H9 (cell line): ENCODE data around the gene SLC25A20. TPM values are rescaled to one million over a fixed set of nuclear protein-coding genes. Genes with fewer than 3 reads are reported as not detected.

Experiments
- DNase-seq: peaks from one replicate; pipeline ENCODE4 v3.0.0-alpha.2; 2017
- H2AFZ ChIP-seq: one replicate; pipeline ENCODE4 v1.6.1; 2013; ENCODE audit warnings: mild to moderate bottlenecking, low read length, control low read depth, moderate library complexity
- H2AK5ac ChIP-seq: 2 replicates; pipeline ENCODE4 v1.6.1; 2013; ENCODE audit warnings: low read length, control low read depth, mixed read lengths; ENCODE audit not compliant: insufficient read length
- H2BK120ac ChIP-seq: one replicate; pipeline ENCODE4 v1.6.1; 2013; ENCODE audit warnings: low read depth, mild to moderate bottlenecking, low read length, control low read depth, inconsistent platforms; ENCODE audit not compliant: poor library complexity, severe bottlenecking
- H2BK12ac ChIP-seq: 2 replicates; pipeline ENCODE4 v1.6.1; 2013; ENCODE audit warnings: low read length, control low read depth, mixed read lengths, low read depth; ENCODE audit not compliant: insufficient read length
- H2BK15ac ChIP-seq: 2 replicates; pipeline ENCODE4 v1.6.1; 2013; ENCODE audit warnings: low read depth, low read length, control low read depth
- H2BK20ac ChIP-seq: one replicate; pipeline ENCODE4 v1.6.1; 2013; ENCODE audit warnings: low read depth, mild to moderate bottlenecking, low read length, control low read depth, inconsistent platforms; ENCODE audit not compliant: poor library complexity, severe bottlenecking
- H2BK5ac ChIP-seq: 2 replicates; pipeline ENCODE4 v1.6.1; 2013; ENCODE audit warnings: low read length, control low read depth, mixed read lengths; ENCODE audit not compliant: insufficient read length
- H3K14ac ChIP-seq: 2 replicates; pipeline ENCODE4 v1.6.1; 2013; ENCODE audit warnings: low read length, control low read depth; ENCODE audit not compliant: insufficient read depth
- H3K18ac ChIP-seq: 2 replicates; pipeline ENCODE4 v1.6.1; 2013; ENCODE audit warnings: low read depth, mild to moderate bottlenecking, mixed read lengths, low read length, control low read depth; ENCODE audit not compliant: insufficient read length
- H3K23ac ChIP-seq: 2 replicates; pipeline ENCODE4 v1.6.1; 2013; ENCODE audit warnings: low read length, control low read depth, mixed read lengths, low read depth; ENCODE audit not compliant: insufficient read length
- H3K23me2 ChIP-seq: 2 replicates; pipeline ENCODE4 v1.6.1; 2013; ENCODE audit warnings: low read depth, mild to moderate bottlenecking, mixed read lengths, low read length, control low read depth; ENCODE audit not compliant: insufficient read length, poor library complexity, severe bottlenecking
- H3K27ac ChIP-seq: 2 replicates; pipeline ENCODE4 v1.5.1; 2013; ENCODE audit warnings: low read length, control low read depth, mixed read lengths, low read depth; ENCODE audit not compliant: insufficient read length
- H3K27me3 ChIP-seq: 2 replicates; pipeline ENCODE4 v1.6.1; 2013; ENCODE audit warnings: low read length, control low read depth, inconsistent platforms; ENCODE audit not compliant: insufficient read depth
- H3K4ac ChIP-seq: 2 replicates; pipeline ENCODE4 v1.6.1; 2013; ENCODE audit warnings: low read depth, mild to moderate bottlenecking, control low read depth, inconsistent platforms, low read length, moderate library complexity
- H3K4me1 ChIP-seq: 2 replicates; pipeline ENCODE4 v1.6.1; 2013; ENCODE audit warnings: low read length, control low read depth, inconsistent platforms; ENCODE audit not compliant: insufficient read depth
- H3K4me2 ChIP-seq: 2 replicates; pipeline ENCODE4 v1.6.1; 2013; ENCODE audit warnings: low read length, control low read depth, mixed read lengths; ENCODE audit not compliant: insufficient read length, insufficient read depth
- H3K56ac ChIP-seq: 2 replicates; pipeline ENCODE4 v1.6.1; 2013; ENCODE audit warnings: low read depth, mild to moderate bottlenecking, mixed read lengths, low read length, control low read depth; ENCODE audit not compliant: insufficient read length
- H3K79me1 ChIP-seq: 2 replicates; pipeline ENCODE4 v1.6.1; 2013; ENCODE audit warnings: low read depth, mild to moderate bottlenecking, moderate library complexity, low read length, control low read depth, inconsistent platforms; ENCODE audit not compliant: insufficient read depth, poor library complexity, severe bottlenecking
- H3K79me2 ChIP-seq: 2 replicates; pipeline ENCODE4 v1.6.1; 2013; ENCODE audit warnings: low read length, control low read depth, inconsistent platforms; ENCODE audit not compliant: insufficient read depth
- H3K9ac ChIP-seq: 2 replicates; pipeline ENCODE4 v1.6.1; 2013; ENCODE audit warnings: low read length, control low read depth, mixed read lengths; ENCODE audit not compliant: insufficient read length; ENCODE audit errors: extremely low read depth
- H3K9me3 ChIP-seq: one replicate; pipeline ENCODE4 v1.6.1; 2013; ENCODE audit warnings: low read depth, low read length, inconsistent platforms; ENCODE audit not compliant: control insufficient read depth
- H3T11ph ChIP-seq: one replicate; pipeline ENCODE4 v1.6.1; 2013; ENCODE audit warnings: mild to moderate bottlenecking, low read length, control low read depth, inconsistent platforms
- H4K20me1 ChIP-seq: one replicate; pipeline ENCODE4 v1.6.1; 2013; ENCODE audit not compliant: control insufficient read depth, insufficient read length, insufficient read depth
- H4K5ac ChIP-seq: 2 replicates; pipeline ENCODE4 v1.6.1; 2013; ENCODE audit warnings: low read depth, mild to moderate bottlenecking, mixed read lengths, low read length, control low read depth; ENCODE audit not compliant: insufficient read length
- H4K8ac ChIP-seq: replicated peaks from 2 replicates; pipeline ENCODE4 v1.6.1; 2013; ENCODE audit warnings: low read length, control low read depth, mixed read lengths, low read depth; ENCODE audit not compliant: insufficient read length
- H4K91ac ChIP-seq: 2 replicates; pipeline ENCODE4 v1.6.1; 2013; ENCODE audit warnings: low read depth, mild to moderate bottlenecking, moderate library complexity, mixed read lengths, low read length, control low read depth; ENCODE audit not compliant: insufficient read length
- H3K27ac Mint-ChIP-seq, 3 experiments: 2 replicates in 2 of 3; 3 replicates in 1 of 3; pipeline ENCODE4 v1.8.0; 2020 to 2021; ENCODE audit warnings: mixed read lengths in 3 of 3, mild to moderate bottlenecking in 1 of 3, moderate library complexity in 1 of 3
- H3K27me3 Mint-ChIP-seq: 2 replicates; pipeline ENCODE4 v1.8.0; 2021; ENCODE audit warnings: low read depth, mild to moderate bottlenecking, moderate library complexity, mixed read lengths
- H3K36me3 Mint-ChIP-seq, 3 experiments: 2 replicates in 2 of 3; 3 replicates in 1 of 3; pipeline ENCODE4 v1.8.0; 2020 to 2021; ENCODE audit warnings: low read depth in 3 of 3, mixed read lengths in 3 of 3; ENCODE audit not compliant: insufficient read depth in 1 of 3
- H3K4me1 Mint-ChIP-seq, 2 experiments: 2 replicates each; pipeline ENCODE4 v1.8.0; 2020; ENCODE audit warnings: mixed read lengths in 2 of 2
- H3K4me3 Mint-ChIP-seq, 2 experiments: 2 replicates in 1 of 2; 3 replicates in 1 of 2; pipeline ENCODE4 v1.8.0; 2020 to 2021; ENCODE audit warnings: mild to moderate bottlenecking in 2 of 2, mixed read lengths in 2 of 2, moderate library complexity in 1 of 2
- H3K9me3 Mint-ChIP-seq, 2 experiments: 2 replicates in 1 of 2; 3 replicates in 1 of 2; pipeline ENCODE4 v1.8.0; 2020; ENCODE audit warnings: mild to moderate bottlenecking in 2 of 2, mixed read lengths in 2 of 2, moderate library complexity in 1 of 2
- WGBS: extraction: QIAGEN DNeasy Blood & Tissue Kit; methylation state at CpG from one replicate; pipeline ENCODE4 v1.1.7; 2013; ENCODE audit warnings: missing lambda C conversion rate, low lambda C conversion rate, mixed read lengths; ENCODE audit not compliant: insufficient read length; ENCODE audit errors: extremely low coverage; 5-methylcytosine and 5-hydroxymethylcytosine counted together
- total RNA-seq: library from RNA; stranded (reverse); gene quantifications from 2 replicates; pipeline ENCODE4 v1.2.1, GENCODE V29; 2021
- TF ChIP-seq, protein P1 (sequence below): fragments of 200-600 bp; sonication (generic); conservative IDR thresholded peaks from 3 replicates; pipeline ENCODE4 v1.8.0; 2021; ENCODE audit warnings: antibody characterized with exemption, mild to moderate bottlenecking

The SLC25A20 gene
- total RNA-seq, 1 experiment from 2014 or later, result 7.4 TPM

DNA sequence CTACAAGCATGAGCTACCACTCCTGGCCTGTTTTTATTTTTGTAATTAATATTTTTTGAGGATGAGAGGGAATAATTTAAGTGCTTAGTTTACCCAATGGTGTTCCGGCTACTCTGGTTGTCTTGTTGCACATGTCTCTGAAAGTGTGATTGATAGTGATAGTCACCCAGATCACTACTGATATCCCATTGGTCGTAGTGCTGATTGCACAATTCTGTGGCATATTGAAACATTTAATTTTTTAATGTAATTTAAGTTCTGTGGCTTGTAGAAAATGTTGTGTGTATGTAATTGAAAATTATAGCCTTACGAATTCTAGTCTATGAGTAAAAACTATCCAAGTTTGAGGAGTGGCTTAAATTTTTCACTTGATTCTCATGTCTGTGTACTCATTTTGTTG lies 31.9 kb upstream of the SLC25A20 start:
- WGBS, result 100% methylated on average over 1 of the region's 3 CpGs
- Histone ChIP-seq H2AK5ac (no peak overlapping the region), H2BK5ac (no peak overlapping the region), H4K91ac (no peak overlapping the region), H3K14ac (no peak overlapping the region), H2BK20ac (no peak overlapping the region), H2BK12ac (no peak overlapping the region), H2BK15ac (no peak overlapping the region), H4K20me1 (no peaks in the 10 kb centered on the region), H4K8ac (no peak overlapping the region), H3K79me1 (peaks cover 25% of the 10 kb centered on the region), H3K4me1 (no peaks in the 10 kb centered on the region), H2BK120ac (no peak overlapping the region), H3K4ac (no peak overlapping the region), H3K9me3 (no peaks in the 10 kb centered on the region), H3K79me2 (peaks cover 24% of the 10 kb centered on the region; the same call in 1 of the 2 replicates), H3K23me2 (peaks cover 3% of the 10 kb centered on the region), H3K56ac (no peak overlapping the region), H4K5ac (no peak overlapping the region), H2AFZ (no peak overlapping the region), H3K27me3 (no peaks in the 10 kb centered on the region), H3K18ac (no peak overlapping the region), H3K27ac (no peak overlapping the region), H3K23ac (no peak overlapping the region), H3T11ph (no peak overlapping the region), H3K4me2 (no peak overlapping the region), H3K9ac (no peak overlapping the region)
- H3K4me1 Mint-ChIP-seq, result no peaks in the 10 kb centered on the region
- H3K27me3 Mint-ChIP-seq, result no peaks in the 10 kb centered on the region
- no peak for DNase-seq
- H3K27ac Mint-ChIP-seq, result no peak overlapping the region
- H3K36me3 Mint-ChIP-seq, result peaks cover 50 to 85% (median 75%) of the 10 kb centered on the region in 3 experiments
- no peak overlapping the region for H3K4me3 Mint-ChIP-seq
- no peaks in the 10 kb centered on the region for H3K9me3 Mint-ChIP-seq
- TF ChIP-seq, protein P1, sequence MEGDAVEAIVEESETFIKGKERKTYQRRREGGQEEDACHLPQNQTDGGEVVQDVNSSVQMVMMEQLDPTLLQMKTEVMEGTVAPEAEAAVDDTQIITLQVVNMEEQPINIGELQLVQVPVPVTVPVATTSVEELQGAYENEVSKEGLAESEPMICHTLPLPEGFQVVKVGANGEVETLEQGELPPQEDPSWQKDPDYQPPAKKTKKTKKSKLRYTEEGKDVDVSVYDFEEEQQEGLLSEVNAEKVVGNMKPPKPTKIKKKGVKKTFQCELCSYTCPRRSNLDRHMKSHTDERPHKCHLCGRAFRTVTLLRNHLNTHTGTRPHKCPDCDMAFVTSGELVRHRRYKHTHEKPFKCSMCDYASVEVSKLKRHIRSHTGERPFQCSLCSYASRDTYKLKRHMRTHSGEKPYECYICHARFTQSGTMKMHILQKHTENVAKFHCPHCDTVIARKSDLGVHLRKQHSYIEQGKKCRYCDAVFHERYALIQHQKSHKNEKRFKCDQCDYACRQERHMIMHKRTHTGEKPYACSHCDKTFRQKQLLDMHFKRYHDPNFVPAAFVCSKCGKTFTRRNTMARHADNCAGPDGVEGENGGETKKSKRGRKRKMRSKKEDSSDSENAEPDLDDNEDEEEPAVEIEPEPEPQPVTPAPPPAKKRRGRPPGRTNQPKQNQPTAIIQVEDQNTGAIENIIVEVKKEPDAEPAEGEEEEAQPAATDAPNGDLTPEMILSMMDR, result no peak
